ENCODE data around the gene PRCP.

GRCh38 chr11:82775736-82776346 lies 124.4 kb downstream of the PRCP start:
- TF ChIP-seq CTCF (IDR thresholded peaks at IDR 0.05 in 4 of 5, conservative IDR thresholded peaks at IDR 0.05 in 1 of 5) (no peak), POLR2A (IDR thresholded peaks at IDR 0.05) (no peak)
